ENCODE data around the gene GTF3C2.

GRCh38 chr2:27297195-27297594 is 59.4 kb downstream of the GTF3C2 start:
- no peak for TF ChIP-seq CTCF (conservative IDR thresholded peaks at IDR 0.05; ENCODE audit: low read depth, low read length)
- no peak for TF ChIP-seq EZH2 (IDR thresholded peaks at IDR 0.05; ENCODE audit: borderline replicate concordance, low read depth, low read length, poor library complexity, severe bottlenecking)

Measured in A673 (cell line).